Hindlimb muscle (tissue), 1 donor: Measurements from ENCODE around the gene GAB2. TPM values are rescaled to one million over a fixed set of nuclear protein-coding genes. Genes with fewer than 3 reads are reported as not detected.

Source experiments
- DNase-seq: peaks from one replicate; pipeline ENCODE4 v3.0.0-alpha.2; 2013
- polyA plus RNA-seq: library from polyadenylated mRNA; unstranded; fragments of 120-200 nt; gene quantifications from one replicate; pipeline ENCODE4 v1.2.1, GENCODE V29; 2013; ENCODE audit not compliant: insufficient read length

The GAB2 gene
- polyA plus RNA-seq, 1 donor: 15.1 TPM

- no peak for DNase-seq
These were observed 10.1 kb upstream of the GAB2 start for GRCh38 chr11:78427615-78428265.

GRCh38 chr11:78426845-78427244 lies 9.2 kb upstream of the GAB2 start:
- no peak for DNase-seq

GRCh38 chr11:78425399-78426070 lies 7.9 kb upstream of the GAB2 start:
- peak; percentile 64 for DNase-seq

- no peak for DNase-seq
These were observed 7.0 kb upstream of the GAB2 start for GRCh38 chr11:78424334-78425270.

GRCh38 chr11:78423241-78423640 lies 5.6 kb upstream of the GAB2 start:
- DNase-seq: no peak

GRCh38 chr11:78420796-78421209 lies 3.2 kb upstream of the GAB2 start:
- no peak for DNase-seq

- peak; percentile 86 for DNase-seq
These were observed 2.7 kb upstream of the GAB2 start for GRCh38 chr11:78420255-78420764.

GRCh38 chr11:78419327-78419726 lies 1.7 kb upstream of the GAB2 start:
- no peak for DNase-seq

GRCh38 chr11:78418584-78419211 lies 1.1 kb upstream of the GAB2 start:
- DNase-seq: no peak

- peak; percentile 88 for DNase-seq
These were observed 416 bp upstream of the GAB2 start for GRCh38 chr11:78417888-78418583.

- peak; percentile 87 for DNase-seq
These were observed 1.1 kb downstream of the GAB2 start for GRCh38 chr11:78416285-78417174.

- DNase-seq: no peak
These were observed 2.3 kb downstream of the GAB2 start for GRCh38 chr11:78415338-78415737.

- no peak for DNase-seq
These were observed 3.1 kb downstream of the GAB2 start for GRCh38 chr11:78414321-78415051.

GRCh38 chr11:78408619-78409018 lies 9.0 kb downstream of the GAB2 start:
- DNase-seq: no peak

GRCh38 chr11:78406568-78407196 lies 10.9 kb downstream of the GAB2 start:
- no peak for DNase-seq

- no peak for DNase-seq
These were observed 11.8 kb downstream of the GAB2 start for GRCh38 chr11:78405805-78406204.

GRCh38 chr11:78403781-78404180 lies 13.8 kb downstream of the GAB2 start:
- no peak for DNase-seq

- no peak for DNase-seq
These were observed 14.8 kb downstream of the GAB2 start for GRCh38 chr11:78402847-78403246.

GRCh38 chr11:78400702-78401101 lies 16.9 kb downstream of the GAB2 start:
- DNase-seq: no peak

GRCh38 chr11:78400116-78400515 lies 17.5 kb downstream of the GAB2 start:
- DNase-seq: no peak
